SK-N-SH (cell line): ENCODE results near the gene CREB3L1. TPM values are rescaled to one million over a fixed set of nuclear protein-coding genes. Genes with fewer than 3 reads are reported as not detected.

ENCODE experiments used
- CTCF ChIA-PET: fragments of 300-600, 350-600 bp; formaldehyde crosslinking; extraction: SDS; loops from one replicate; lab custom pipeline; 2021; lab: Yijun Ruan, JAX
- POLR2A ChIA-PET: fragments of 350-600 bp; sonication (Branson Sonifier 250); formaldehyde crosslinking; extraction: SDS; loops from one replicate; lab custom pipeline; 2020; ENCODE audit warnings: antibody characterized with exemption, inconsistent platforms; lab: Yijun Ruan, JAX
- DNase-seq: peaks from one replicate; pipeline ENCODE4 v3.0.0; 2012
- H2AFZ ChIP-seq: fragments of 200-600 bp; sonication (generic); 2 replicates; pipeline ENCODE4 v1.8.1; 2016; ENCODE audit warnings: antibody characterized with exemption, mild to moderate bottlenecking, low read depth
- H3F3A ChIP-seq: fragments of 200-600 bp; sonication (generic); replicated peaks from 2 replicates; pipeline ENCODE3; 2016; ENCODE audit warnings: antibody characterized with exemption, mild to moderate bottlenecking; ENCODE audit not compliant: insufficient read depth
- H3K27ac ChIP-seq, 2 experiments: fragments of 200-500 bp in 1 of 2; fragments of 200-600 bp in 1 of 2; sonication (Bioruptor generic) in 1 of 2; sonication (generic), shearing (Covaris generic) in 1 of 2; 2 replicates each; pipeline versions ENCODE4 v1.5.1 to v1.6.1; 2014 to 2016; ENCODE audit warnings: low read depth in 2 of 2, inconsistent platforms in 1 of 2, low read length in 1 of 2, mild to moderate bottlenecking in 1 of 2, mixed read lengths in 1 of 2
- H3K27me3 ChIP-seq: fragments of 200-600 bp; sonication (generic), shearing (Covaris generic); 2 replicates; pipeline ENCODE4 v1.6.1; 2016; ENCODE audit warnings: mixed run types; ENCODE audit not compliant: insufficient read depth
- H3K36me3 ChIP-seq, 2 experiments: fragments of 200-500 bp in 1 of 2; fragments of 200-600 bp in 1 of 2; sonication (Bioruptor generic) in 1 of 2; sonication (generic) in 1 of 2; replicated peaks in 1 of 2; 2 replicates each; pipeline versions ENCODE3 to v1.5.1; 2014 to 2016; ENCODE audit warnings: low read length in 1 of 2, mild to moderate bottlenecking in 1 of 2; ENCODE audit not compliant: insufficient read depth in 2 of 2, control insufficient read depth in 1 of 2
- H3K4me1 ChIP-seq, 2 experiments: fragments of 200-500 bp in 1 of 2; fragments of 200-600 bp in 1 of 2; sonication (Bioruptor generic) in 1 of 2; sonication (generic), shearing (Covaris generic) in 1 of 2; 2 replicates each; pipeline versions ENCODE4 v1.5.1 to v1.6.1; 2014 to 2016; ENCODE audit warnings: low read depth in 1 of 2, low read length in 1 of 2, mixed run types in 1 of 2; ENCODE audit not compliant: insufficient read depth in 2 of 2, control insufficient read depth in 1 of 2
- H3K4me2 ChIP-seq: fragments of 200-600 bp; sonication (generic), shearing (Covaris generic); 2 replicates; pipeline ENCODE4 v1.6.1; 2017; ENCODE audit warnings: mixed run types
- H3K4me3 ChIP-seq, 2 experiments: fragments of 200-500 bp in 1 of 2; fragments of 200-600 bp in 1 of 2; sonication (Bioruptor generic) in 1 of 2; sonication (generic), shearing (Covaris generic) in 1 of 2; 2 replicates each; pipeline versions ENCODE4 v1.5.1 to v1.8.1; 2014 to 2016; ENCODE audit warnings: low read depth in 2 of 2, inconsistent platforms in 1 of 2, low read length in 1 of 2, mild to moderate bottlenecking in 1 of 2, mixed read lengths in 1 of 2, moderate library complexity in 1 of 2
- H3K79me2 ChIP-seq: fragments of 200-600 bp; sonication (generic); 2 replicates; pipeline ENCODE4 v1.8.1; 2017; ENCODE audit warnings: mild to moderate bottlenecking; ENCODE audit not compliant: insufficient read depth
- H3K9ac ChIP-seq: fragments of 200-600 bp; sonication (generic); 2 replicates; pipeline ENCODE4 v1.6.1; 2017; ENCODE audit warnings: mixed run types
- H3K9me2 ChIP-seq: fragments of 200-600 bp; sonication (generic); 2 replicates; pipeline ENCODE4 v1.6.1; 2017; ENCODE audit warnings: mixed run types
- H3K9me3 ChIP-seq: fragments of 200-600 bp; sonication (generic); 2 replicates; pipeline ENCODE4 v1.6.1; 2017; ENCODE audit warnings: mixed run types, mild to moderate bottlenecking, moderate library complexity
- H4K20me1 ChIP-seq: fragments of 200-600 bp; sonication (generic); 2 replicates; pipeline ENCODE4 v1.6.1; 2017; ENCODE audit warnings: mild to moderate bottlenecking, mixed run types; ENCODE audit not compliant: insufficient read depth
- CHD2 ChIP-seq: fragments of 150-350 bp; IDR thresholded peaks from 2 replicates; pipeline ENCODE4 v1.6.1; 2018; ENCODE audit warnings: low read length; ENCODE audit not compliant: partially characterized antibody
- ELF1 ChIP-seq: IDR thresholded peaks from 2 replicates; pipeline ENCODE4 v1.4.0; 2012
- EZH2phosphoT487 ChIP-seq: fragments of 200-600 bp; sonication (generic); IDR thresholded peaks from 2 replicates; pipeline ENCODE4 v1.6.1; 2017; ENCODE audit warnings: low read depth, mixed run types, mild to moderate bottlenecking, antibody characterized with exemption, moderate library complexity, borderline replicate concordance
- FOSL2 ChIP-seq: IDR thresholded peaks from 2 replicates; pipeline ENCODE4 v1.4.0; 2012; ENCODE audit warnings: low read depth, mild to moderate bottlenecking, moderate library complexity, borderline replicate concordance
- FOXM1 ChIP-seq: IDR thresholded peaks from 2 replicates; pipeline ENCODE4 v1.4.0; 2012; ENCODE audit warnings: low read depth, mild to moderate bottlenecking
- GABPA ChIP-seq: IDR thresholded peaks from 2 replicates; pipeline ENCODE4 v1.4.0; 2012; ENCODE audit warnings: low read depth, mild to moderate bottlenecking
- GATA2 ChIP-seq: sonication (generic); formaldehyde crosslinking; IDR thresholded peaks from 2 replicates; pipeline ENCODE4 v1.5.0; 2020; ENCODE audit warnings: mild to moderate bottlenecking, missing genetic modification reagents
- JUND ChIP-seq: IDR thresholded peaks from 2 replicates; pipeline ENCODE4 v1.4.0; 2012
- MEF2A ChIP-seq: IDR thresholded peaks from 2 replicates; pipeline ENCODE4 v1.4.0; 2012; ENCODE audit warnings: low read depth, borderline replicate concordance
- NRF1 ChIP-seq: IDR thresholded peaks from 2 replicates; pipeline ENCODE4 v1.6.1; 2012; ENCODE audit warnings: low read depth, mild to moderate bottlenecking, low read length
- POLR2AphosphoS5 ChIP-seq: IDR thresholded peaks from 2 replicates; pipeline ENCODE4 v1.6.1; 2012; ENCODE audit warnings: low read depth, low read length
- RAD21 ChIP-seq: IDR thresholded peaks from 2 replicates; pipeline ENCODE4 v1.6.1; 2012; ENCODE audit warnings: mild to moderate bottlenecking, low read length
- RCOR1 ChIP-seq: fragments of 150-350 bp; IDR thresholded peaks from 2 replicates; pipeline ENCODE4 v1.6.1; 2017; ENCODE audit warnings: antibody characterized with exemption, low read length
- RXRA ChIP-seq: IDR thresholded peaks from 2 replicates; pipeline ENCODE4 v1.4.0; 2012; ENCODE audit warnings: low read depth, mild to moderate bottlenecking, borderline replicate concordance
- SIN3A ChIP-seq: IDR thresholded peaks from 2 replicates; pipeline ENCODE4 v1.6.1; 2012; ENCODE audit warnings: low read depth, mild to moderate bottlenecking, low read length, moderate library complexity, borderline replicate concordance
- WGBS: methylation state at CpG from one replicate; pipeline ENCODE4 v1.1.6; 2017; ENCODE audit warnings: low lambda C conversion rate; 5-methylcytosine and 5-hydroxymethylcytosine counted together
- polyA plus RNA-seq, 3 experiments: library from polyadenylated mRNA; depleted of rRNA; stranded (reverse); fragments of >200 nt; gene quantifications; 2 replicates each; pipeline ENCODE4 v1.2.3, GENCODE V29; 2012
- TF ChIP-seq, protein P1 (sequence below): IDR thresholded peaks from 2 replicates; pipeline ENCODE4 v1.4.0; 2012; ENCODE audit warnings: low read depth
- TF ChIP-seq, protein P2 (sequence below): fragments of 200-600 bp; sonication (generic); IDR thresholded peaks from 2 replicates; pipeline ENCODE4 v1.6.1; 2017; ENCODE audit warnings: antibody characterized with exemption, mild to moderate bottlenecking, moderate library complexity

The CREB3L1 gene
- polyA plus RNA-seq, 1 of the 3 experiments (the other 2 are of a cell fraction) = 14.0 TPM

DNA sequence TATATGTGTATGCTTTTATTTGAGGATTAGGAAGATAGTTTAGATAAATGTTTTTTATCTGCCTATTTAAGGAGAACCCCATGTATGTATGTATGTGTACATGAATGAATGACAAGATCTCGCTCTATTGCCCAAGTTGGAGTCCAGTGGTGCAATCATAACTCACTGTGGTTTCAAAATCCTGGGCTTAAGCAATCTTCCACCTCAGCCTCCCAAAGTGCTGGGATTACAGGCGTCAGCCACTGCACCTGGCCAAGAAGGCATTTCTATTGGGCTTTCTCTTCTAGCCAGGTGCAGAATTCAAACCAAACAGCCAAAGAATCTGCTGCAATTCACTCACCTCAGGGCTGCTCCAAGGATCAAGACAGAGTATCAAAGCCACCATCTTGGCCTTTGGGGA, 44.3 kb downstream of the CREB3L1 start:
- Histone ChIP-seq H3K9ac (no peak overlapping the region), H3K36me3 (peaks cover 5 to 38% of the 10 kb centered on the region in 2 experiments), H3K27ac (no peak overlapping the region), H3K9me3 (no peaks in the 10 kb centered on the region), H3K4me1 (no peaks in the 10 kb centered on the region; a peak in 1 of 4 replicates), H3K79me2 (no peaks in the 10 kb centered on the region), H2AFZ (no peak overlapping the region), H3F3A (peaks cover 27% of the 10 kb centered on the region), H3K27me3 (no peaks in the 10 kb centered on the region), H3K4me2 (no peak overlapping the region), H4K20me1 (no peaks in the 10 kb centered on the region), H3K4me3 (no peak overlapping the region), H3K9me2 (no peaks in the 10 kb centered on the region)
- DNase-seq = no peak
- TF ChIP-seq FOSL2 = no peak
- TF ChIP-seq, protein P1, sequence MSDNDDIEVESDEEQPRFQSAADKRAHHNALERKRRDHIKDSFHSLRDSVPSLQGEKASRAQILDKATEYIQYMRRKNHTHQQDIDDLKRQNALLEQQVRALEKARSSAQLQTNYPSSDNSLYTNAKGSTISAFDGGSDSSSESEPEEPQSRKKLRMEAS = no peak
- TF ChIP-seq POLR2AphosphoS5 = no peak
- TF ChIP-seq SIN3A = no peak
- TF ChIP-seq JUND = no peak
- TF ChIP-seq GATA2 = no peak
- no peak for TF ChIP-seq MEF2A
- TF ChIP-seq NRF1 = no peak
- no peak for TF ChIP-seq RAD21
- TF ChIP-seq RXRA = no peak
- no peak for TF ChIP-seq RCOR1
- TF ChIP-seq ELF1 = no peak
- TF ChIP-seq, protein P2, sequence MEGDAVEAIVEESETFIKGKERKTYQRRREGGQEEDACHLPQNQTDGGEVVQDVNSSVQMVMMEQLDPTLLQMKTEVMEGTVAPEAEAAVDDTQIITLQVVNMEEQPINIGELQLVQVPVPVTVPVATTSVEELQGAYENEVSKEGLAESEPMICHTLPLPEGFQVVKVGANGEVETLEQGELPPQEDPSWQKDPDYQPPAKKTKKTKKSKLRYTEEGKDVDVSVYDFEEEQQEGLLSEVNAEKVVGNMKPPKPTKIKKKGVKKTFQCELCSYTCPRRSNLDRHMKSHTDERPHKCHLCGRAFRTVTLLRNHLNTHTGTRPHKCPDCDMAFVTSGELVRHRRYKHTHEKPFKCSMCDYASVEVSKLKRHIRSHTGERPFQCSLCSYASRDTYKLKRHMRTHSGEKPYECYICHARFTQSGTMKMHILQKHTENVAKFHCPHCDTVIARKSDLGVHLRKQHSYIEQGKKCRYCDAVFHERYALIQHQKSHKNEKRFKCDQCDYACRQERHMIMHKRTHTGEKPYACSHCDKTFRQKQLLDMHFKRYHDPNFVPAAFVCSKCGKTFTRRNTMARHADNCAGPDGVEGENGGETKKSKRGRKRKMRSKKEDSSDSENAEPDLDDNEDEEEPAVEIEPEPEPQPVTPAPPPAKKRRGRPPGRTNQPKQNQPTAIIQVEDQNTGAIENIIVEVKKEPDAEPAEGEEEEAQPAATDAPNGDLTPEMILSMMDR = no peak
- TF ChIP-seq EZH2phosphoT487 = no peak
- no peak for TF ChIP-seq FOXM1
- no peak for TF ChIP-seq CHD2
- 79% methylated on average over 2 of the region's 2 CpGs for WGBS
- ChIA-PET POLR2A (no interaction called here), CTCF (interaction anchor here (0.6 to 1.9 kb wide), 3 partner anchors 14 to 469 kb away, joined by 3 to 7 read pairs (median 4); no protein-coding TSS in a partner anchor)

DNA sequence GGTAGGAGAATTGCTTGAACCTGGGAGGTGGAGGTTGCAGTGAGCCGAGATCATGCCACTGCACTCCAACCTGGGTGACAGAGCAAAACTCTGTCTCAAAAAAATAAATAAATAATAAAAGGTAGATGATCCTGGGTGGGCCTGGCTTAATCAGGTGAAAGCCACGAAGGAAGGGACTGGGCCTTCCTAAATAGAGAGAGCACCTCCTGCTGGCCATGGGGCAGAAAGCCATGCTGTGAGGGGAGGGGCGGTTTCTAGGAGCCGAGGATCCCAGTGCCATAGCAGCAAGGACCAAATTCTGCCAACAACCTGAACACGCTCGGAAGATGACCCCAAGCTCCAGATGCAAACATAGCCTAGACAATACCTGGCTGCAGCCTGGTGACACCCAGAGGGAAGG, 45.3 kb downstream of the CREB3L1 start:
- TF ChIP-seq GABPA = no peak
- TF ChIP-seq FOSL2 = no peak
- no peak for TF ChIP-seq RXRA
- TF ChIP-seq, protein P2 = peak; percentile 56
- H3K27ac ChIP-seq = no peak overlapping the region
- H3K9me3 ChIP-seq = no peaks in the 10 kb centered on the region
- POLR2A ChIA-PET = no interaction called here
- H3K9ac ChIP-seq = no peak overlapping the region
- H3K4me2 ChIP-seq = no peak overlapping the region
- CTCF ChIA-PET = interaction anchor here (1.1 to 1.9 kb wide), 8 partner anchors 8 to 85 kb away, joined by 3 to 11 read pairs (median 4); partner anchors contain the start of gene DGKZ
- peaks cover 23% of the 10 kb centered on the region for H3F3A ChIP-seq
- no peak overlapping the region for H3K4me3 ChIP-seq
- no peaks in the 10 kb centered on the region; a peak in 1 of 4 replicates for H3K4me1 ChIP-seq
- DNase-seq = no peak
- H2AFZ ChIP-seq = no peak overlapping the region
- H3K27me3 ChIP-seq = no peaks in the 10 kb centered on the region
- no peaks in the 10 kb centered on the region for H4K20me1 ChIP-seq
- H3K9me2 ChIP-seq = no peaks in the 10 kb centered on the region
- peaks cover 3 to 28% of the 10 kb centered on the region in 2 experiments for H3K36me3 ChIP-seq
- 69% methylated on average over 4 of the region's 6 CpGs for WGBS
- H3K79me2 ChIP-seq = no peaks in the 10 kb centered on the region
